ENCODE results near the gene AOC3. TPM values are rescaled to one million over a fixed set of nuclear protein-coding genes. Genes with fewer than 3 reads are reported as not detected.

AOC3 gene
- total and polyA plus RNA-seq, 2 of the 13 experiments (the other 11 are each of a cell fraction or from before 2014, with no cell fraction given), result 8.7 to 51.7 TPM

DNA sequence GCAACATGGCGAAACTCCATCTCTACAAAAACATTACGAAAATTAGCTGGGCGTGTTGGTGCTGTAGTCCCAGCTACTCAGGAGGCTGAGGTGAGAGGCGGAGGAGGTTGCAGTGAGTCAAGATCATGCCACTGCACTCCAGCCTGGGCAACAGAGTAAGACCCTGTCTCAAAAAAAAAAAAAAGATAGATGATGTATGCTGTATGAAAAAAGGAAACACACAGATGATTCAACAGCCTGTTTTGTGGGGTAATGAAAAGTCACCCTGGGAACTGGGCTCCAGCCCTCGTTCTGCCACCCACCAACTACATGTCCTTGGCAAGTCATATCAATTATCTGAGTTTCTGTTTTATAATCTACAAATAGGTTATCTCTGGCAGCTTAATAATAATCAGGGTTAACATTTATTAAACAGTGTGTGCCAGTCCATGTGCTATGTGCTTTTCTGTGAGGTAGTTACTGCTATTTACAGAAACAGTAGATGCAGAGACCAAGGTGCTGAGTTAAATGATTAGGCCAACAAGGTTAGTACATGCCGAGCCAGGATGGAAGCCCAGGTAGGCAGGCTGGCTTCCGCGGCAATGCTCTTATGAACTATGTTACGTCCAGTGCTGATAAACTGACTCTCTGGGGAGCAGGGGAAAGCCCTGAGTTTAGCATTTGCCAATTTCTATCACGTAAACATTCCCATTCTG lies 50.7 kb downstream of the AOC3 start (continued):
- TF ChIP-seq, protein P1, sequence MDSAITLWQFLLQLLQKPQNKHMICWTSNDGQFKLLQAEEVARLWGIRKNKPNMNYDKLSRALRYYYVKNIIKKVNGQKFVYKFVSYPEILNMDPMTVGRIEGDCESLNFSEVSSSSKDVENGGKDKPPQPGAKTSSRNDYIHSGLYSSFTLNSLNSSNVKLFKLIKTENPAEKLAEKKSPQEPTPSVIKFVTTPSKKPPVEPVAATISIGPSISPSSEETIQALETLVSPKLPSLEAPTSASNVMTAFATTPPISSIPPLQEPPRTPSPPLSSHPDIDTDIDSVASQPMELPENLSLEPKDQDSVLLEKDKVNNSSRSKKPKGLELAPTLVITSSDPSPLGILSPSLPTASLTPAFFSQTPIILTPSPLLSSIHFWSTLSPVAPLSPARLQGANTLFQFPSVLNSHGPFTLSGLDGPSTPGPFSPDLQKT (CRISPR knock-in tag; IDR thresholded peaks at IDR 0.05; ENCODE audit: borderline replicate concordance), result no peak
- TF ChIP-seq FOXA3 (CRISPR knock-in tag; IDR thresholded peaks at IDR 0.05) (no peak), CEBPB (IDR thresholded peaks at IDR 0.05; ENCODE audit: borderline replicate concordance, low read depth, low read length) (no peak), PRPF4 (IDR thresholded peaks at IDR 0.05; ENCODE audit: low read depth, low read length, poor library complexity, severe bottlenecking) (no peak), ZNF570 (CRISPR knock-in tag; IDR thresholded peaks at IDR 0.05; ENCODE audit: borderline replicate concordance) (no peak), HDAC1 (CRISPR knock-in tag; IDR thresholded peaks at IDR 0.05) (no peak), NCOA1 (CRISPR knock-in tag; IDR thresholded peaks at IDR 0.05) (no peak), EEA1 (CRISPR knock-in tag; IDR thresholded peaks at IDR 0.05; ENCODE audit: borderline replicate concordance) (no peak), ZSCAN12 (CRISPR knock-in tag; IDR thresholded peaks at IDR 0.05) (no peak), ZNF629 (CRISPR knock-in tag; conservative IDR thresholded peaks at IDR 0.05) (no peak), YEATS4 (CRISPR knock-in tag; IDR thresholded peaks at IDR 0.05; ENCODE audit: borderline replicate concordance) (no peak), IRX3 (CRISPR knock-in tag; IDR thresholded peaks at IDR 0.05; ENCODE audit: borderline replicate concordance, low read depth) (0 out of 2 replicates have a peak, but pooled peaks have one; percentile 24), ZNF768 (CRISPR knock-in tag; IDR thresholded peaks at IDR 0.05) (no peak), TBP (CRISPR knock-in tag; IDR thresholded peaks at IDR 0.05) (no peak), GATAD2A (CRISPR knock-in tag; IDR thresholded peaks at IDR 0.05) (no peak), ZNF572 (CRISPR knock-in tag; IDR thresholded peaks at IDR 0.05) (no peak), ZNF883 (CRISPR knock-in tag; IDR thresholded peaks at IDR 0.05; ENCODE audit: not compliant biosample characterization) (no peak)
- TF ChIP-seq, protein P2, sequence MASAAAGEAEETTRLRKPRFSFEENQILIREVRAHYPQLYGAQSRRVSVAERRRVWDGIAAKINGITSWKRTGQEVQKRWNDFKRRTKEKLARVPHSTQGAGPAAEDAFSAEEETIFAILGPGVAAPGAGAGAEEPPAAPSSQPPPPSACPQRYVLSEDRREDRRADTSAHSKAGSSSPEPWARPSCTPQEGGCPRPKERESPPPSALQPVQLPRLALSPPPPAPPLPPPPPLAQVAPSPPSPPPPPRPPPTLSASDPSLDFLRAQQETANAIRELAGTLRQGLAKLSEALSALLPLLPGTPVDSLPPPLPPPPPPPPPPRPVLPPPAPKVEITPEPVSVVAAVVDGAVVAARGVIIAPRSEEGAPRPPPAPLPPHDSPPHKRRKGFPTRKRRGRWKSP (CRISPR knock-in tag; IDR thresholded peaks at IDR 0.05), result no peak
- TF ChIP-seq, protein P3, sequence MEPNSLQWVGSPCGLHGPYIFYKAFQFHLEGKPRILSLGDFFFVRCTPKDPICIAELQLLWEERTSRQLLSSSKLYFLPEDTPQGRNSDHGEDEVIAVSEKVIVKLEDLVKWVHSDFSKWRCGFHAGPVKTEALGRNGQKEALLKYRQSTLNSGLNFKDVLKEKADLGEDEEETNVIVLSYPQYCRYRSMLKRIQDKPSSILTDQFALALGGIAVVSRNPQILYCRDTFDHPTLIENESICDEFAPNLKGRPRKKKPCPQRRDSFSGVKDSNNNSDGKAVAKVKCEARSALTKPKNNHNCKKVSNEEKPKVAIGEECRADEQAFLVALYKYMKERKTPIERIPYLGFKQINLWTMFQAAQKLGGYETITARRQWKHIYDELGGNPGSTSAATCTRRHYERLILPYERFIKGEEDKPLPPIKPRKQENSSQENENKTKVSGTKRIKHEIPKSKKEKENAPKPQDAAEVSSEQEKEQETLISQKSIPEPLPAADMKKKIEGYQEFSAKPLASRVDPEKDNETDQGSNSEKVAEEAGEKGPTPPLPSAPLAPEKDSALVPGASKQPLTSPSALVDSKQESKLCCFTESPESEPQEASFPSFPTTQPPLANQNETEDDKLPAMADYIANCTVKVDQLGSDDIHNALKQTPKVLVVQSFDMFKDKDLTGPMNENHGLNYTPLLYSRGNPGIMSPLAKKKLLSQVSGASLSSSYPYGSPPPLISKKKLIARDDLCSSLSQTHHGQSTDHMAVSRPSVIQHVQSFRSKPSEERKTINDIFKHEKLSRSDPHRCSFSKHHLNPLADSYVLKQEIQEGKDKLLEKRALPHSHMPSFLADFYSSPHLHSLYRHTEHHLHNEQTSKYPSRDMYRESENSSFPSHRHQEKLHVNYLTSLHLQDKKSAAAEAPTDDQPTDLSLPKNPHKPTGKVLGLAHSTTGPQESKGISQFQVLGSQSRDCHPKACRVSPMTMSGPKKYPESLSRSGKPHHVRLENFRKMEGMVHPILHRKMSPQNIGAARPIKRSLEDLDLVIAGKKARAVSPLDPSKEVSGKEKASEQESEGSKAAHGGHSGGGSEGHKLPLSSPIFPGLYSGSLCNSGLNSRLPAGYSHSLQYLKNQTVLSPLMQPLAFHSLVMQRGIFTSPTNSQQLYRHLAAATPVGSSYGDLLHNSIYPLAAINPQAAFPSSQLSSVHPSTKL (CRISPR knock-in tag; IDR thresholded peaks at IDR 0.05), result no peak
- TF ChIP-seq, protein P4, sequence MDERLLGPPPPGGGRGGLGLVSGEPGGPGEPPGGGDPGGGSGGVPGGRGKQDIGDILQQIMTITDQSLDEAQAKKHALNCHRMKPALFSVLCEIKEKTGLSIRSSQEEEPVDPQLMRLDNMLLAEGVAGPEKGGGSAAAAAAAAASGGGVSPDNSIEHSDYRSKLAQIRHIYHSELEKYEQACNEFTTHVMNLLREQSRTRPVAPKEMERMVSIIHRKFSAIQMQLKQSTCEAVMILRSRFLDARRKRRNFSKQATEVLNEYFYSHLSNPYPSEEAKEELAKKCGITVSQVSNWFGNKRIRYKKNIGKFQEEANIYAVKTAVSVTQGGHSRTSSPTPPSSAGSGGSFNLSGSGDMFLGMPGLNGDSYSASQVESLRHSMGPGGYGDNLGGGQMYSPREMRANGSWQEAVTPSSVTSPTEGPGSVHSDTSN (CRISPR knock-in tag; IDR thresholded peaks at IDR 0.05), result no peak

All from HepG2 (cell line).